ENCODE data around the gene EXOSC10.

The EXOSC10 gene

DNA sequence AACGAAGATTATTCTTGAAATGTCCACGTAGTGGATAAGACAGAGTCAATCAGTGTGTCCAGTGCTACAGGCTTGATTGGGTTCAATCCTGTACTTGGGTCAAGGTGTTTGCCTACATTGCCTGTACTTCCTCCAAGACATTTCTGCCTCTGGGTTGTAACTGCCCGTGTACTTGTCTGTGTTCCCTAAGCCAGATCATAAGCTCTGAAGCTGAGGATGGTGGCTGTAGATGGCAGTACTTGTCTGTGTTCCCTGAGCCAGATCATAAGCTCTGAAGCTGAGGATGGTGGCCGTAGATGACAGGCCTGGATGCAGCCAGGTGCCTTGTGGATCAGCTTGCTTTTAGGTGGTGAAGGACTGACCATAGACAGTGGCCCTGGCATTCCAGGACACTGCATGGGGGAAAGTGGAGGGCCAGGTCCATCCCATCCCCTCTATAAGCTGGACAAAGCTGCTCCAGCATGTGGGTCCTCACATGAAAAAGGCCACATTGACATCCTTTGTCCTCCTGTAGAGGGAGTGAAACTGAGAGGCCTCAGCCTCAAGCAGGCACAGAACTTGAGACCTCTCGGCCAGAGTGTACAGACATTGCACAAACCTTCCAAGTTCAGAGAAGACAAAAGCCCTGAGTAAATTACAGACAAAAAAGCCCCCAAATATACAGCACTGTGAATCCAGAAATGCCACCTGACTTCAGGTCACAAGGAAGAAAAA is 37.9 kb downstream of the EXOSC10 start:
- Mint-ChIP-seq H3K4me3 (no peak overlapping the region), H3K4me1 (peaks cover 14% of the 10 kb centered on the region), H3K27ac (no peak overlapping the region)

DNA sequence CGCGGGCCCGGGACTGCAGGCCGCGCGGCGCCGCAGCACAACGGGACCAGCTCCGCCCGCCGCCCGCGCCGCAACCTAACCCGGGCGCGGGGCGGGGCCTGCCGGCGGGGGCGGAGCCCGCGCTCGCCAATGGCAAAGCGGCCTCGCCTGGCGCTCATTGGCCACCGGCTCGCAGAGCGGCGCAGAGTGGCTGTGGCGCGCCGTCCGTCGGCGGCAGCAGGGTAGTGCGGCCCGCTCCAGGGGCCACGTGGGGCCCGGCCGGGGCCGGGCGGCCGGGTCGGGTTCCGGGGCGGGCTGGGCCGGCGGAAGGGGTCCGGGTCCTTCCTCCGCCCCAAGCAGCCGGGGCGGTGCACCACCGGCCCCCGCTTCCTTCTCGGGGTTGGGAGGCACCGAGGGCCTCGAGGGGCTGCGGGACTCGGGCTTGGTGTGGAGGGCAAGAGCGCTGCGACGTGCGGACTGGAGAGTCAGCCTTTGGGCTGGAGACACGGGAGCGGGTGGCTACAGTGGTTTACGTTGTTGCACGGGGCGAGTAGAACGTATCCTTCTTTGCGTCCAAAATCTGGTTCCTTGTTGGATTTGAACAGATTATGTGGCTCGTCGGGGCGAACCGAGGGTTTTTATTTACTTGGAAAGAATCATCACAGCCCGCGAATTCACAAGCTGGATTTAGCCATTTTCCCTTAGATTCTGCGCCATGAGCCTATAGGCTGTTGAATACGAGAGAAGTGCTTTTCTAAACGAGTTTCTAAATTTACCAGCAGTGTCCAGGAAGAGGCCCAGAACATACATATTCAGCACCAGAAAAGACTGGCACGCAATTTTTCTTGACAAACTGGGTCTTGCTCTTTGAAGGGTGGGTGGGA is 39.5 kb downstream of the EXOSC10 start, which contains the start of gene SRM:
Gene SRM, minus strand, starts transcription at position 51 of the 863 bp plus-strand sequence. CDS start 75 bp downstream, outside the sequence.
- DNase-seq (ENCODE audit: low spot score in 2 of 2) (peak; percentile 85 to 90), ATAC-seq (ENCODE audit: low read depth) (peak; percentile 94)
- peaks cover 6% of the 10 kb centered on the region for H3K36me3 Mint-ChIP-seq
- peak within 1 kb of the TSS; percentile 59 for H3K27ac Mint-ChIP-seq
- H3K27me3 Mint-ChIP-seq = no peaks in the 10 kb centered on the region
- no peaks in the 10 kb centered on the region for H3K9me3 Mint-ChIP-seq
- peaks cover 14% of the 10 kb centered on the region for H3K4me1 Mint-ChIP-seq
- peak within 1 kb of the TSS; percentile 89 for H3K4me3 Mint-ChIP-seq

More for the DNA sequence above, 37.9 kb downstream of the EXOSC10 start:
- no peak for ATAC-seq (ENCODE audit: low read depth)
- peaks cover 10% of the 10 kb centered on the region for H3K36me3 Mint-ChIP-seq
- DNase-seq (ENCODE audit: low spot score in 2 of 2) = no peak
- no peaks in the 10 kb centered on the region for H3K9me3 Mint-ChIP-seq
- no peaks in the 10 kb centered on the region for H3K27me3 Mint-ChIP-seq

DNA sequence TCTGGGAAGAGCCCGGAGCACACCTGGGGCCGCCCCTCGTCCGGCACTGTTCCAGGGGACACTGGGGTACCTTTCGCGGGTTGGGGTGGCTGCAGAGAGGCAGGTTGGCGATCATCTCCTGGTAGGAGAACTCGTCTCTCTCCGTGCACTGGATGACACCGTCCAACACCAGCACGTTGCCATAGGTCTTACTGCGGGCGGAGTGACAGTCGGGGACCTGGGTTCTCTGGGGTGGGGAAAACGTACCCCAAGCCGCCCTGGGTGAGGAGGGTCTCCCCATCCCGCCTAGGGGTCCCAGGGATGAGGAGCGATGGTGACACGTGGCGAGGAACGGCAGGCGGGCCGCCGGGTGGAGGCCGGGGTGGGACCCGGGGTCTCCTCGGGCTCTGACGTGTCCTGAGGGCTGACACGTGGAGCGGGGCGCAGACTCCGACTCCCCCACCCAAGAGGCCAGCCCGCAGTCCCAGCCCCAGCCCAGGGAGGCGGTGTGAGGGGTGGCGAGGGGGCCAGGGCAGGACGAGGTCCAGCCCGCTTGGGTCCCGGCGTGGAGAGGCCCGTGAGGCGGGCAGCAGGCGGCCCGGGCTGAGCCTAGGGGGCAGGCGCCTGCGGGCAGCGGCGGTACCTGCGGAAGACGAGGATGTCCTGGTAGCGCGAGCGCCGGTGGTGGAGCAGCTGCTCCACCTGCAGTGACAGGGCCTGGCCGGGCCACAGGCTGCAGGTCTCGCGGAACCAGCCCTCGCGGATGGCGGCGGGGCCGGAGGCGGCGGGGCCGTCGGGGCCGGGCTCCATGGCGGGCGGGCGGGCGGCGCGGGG is 40.3 kb downstream of the EXOSC10 start:
- peak overlapping the region; percentile 89 for H3K4me3 Mint-ChIP-seq
- DNase-seq (ENCODE audit: low spot score in 2 of 2) = peak in 1 of 2 donors; percentile 12
- peak; percentile 23 for ATAC-seq (ENCODE audit: low read depth)
- peak overlapping the region; percentile 59 for H3K27ac Mint-ChIP-seq
- H3K27me3 Mint-ChIP-seq = no peaks in the 10 kb centered on the region
- peaks cover 14% of the 10 kb centered on the region for H3K4me1 Mint-ChIP-seq
- peaks cover 4% of the 10 kb centered on the region for H3K36me3 Mint-ChIP-seq
- H3K9me3 Mint-ChIP-seq = no peaks in the 10 kb centered on the region

DNA sequence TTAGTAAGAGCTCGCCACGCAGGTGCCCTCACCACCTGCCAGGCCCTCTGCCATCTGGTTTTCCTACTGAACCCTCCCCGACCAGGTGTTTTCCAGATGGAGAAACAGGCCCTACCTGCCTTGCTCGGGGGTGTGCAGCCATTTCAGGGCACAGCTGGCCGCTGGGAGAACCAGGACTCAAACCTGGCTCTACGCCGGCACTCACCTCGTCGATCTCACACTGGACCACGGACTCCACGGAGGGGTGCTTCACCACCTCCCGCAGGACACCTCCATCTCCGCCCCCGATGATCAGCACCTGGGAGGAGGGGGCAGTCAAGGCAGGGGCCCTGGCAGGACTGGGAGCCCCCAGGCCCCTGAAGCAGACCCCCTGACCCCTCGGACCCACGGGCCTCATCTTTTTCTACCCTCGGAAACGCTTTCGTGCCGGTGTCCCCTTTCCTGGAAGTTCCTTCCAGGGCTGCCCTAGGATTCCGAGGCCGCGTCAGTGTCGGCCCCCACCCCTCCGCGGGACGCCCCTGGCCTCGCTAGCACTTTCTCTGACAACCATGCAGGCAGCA is 41.0 kb downstream of the EXOSC10 start:
- no peak for DNase-seq (ENCODE audit: low spot score in 2 of 2)
- H3K9me3 Mint-ChIP-seq = no peaks in the 10 kb centered on the region
- peak overlapping the region; percentile 89 for H3K4me3 Mint-ChIP-seq
- ATAC-seq (ENCODE audit: low read depth) = no peak
- H3K4me1 Mint-ChIP-seq = peaks cover 14% of the 10 kb centered on the region
- peaks cover 5% of the 10 kb centered on the region for H3K36me3 Mint-ChIP-seq
- H3K27me3 Mint-ChIP-seq = no peaks in the 10 kb centered on the region
- H3K27ac Mint-ChIP-seq = peak overlapping the region; percentile 59

DNA sequence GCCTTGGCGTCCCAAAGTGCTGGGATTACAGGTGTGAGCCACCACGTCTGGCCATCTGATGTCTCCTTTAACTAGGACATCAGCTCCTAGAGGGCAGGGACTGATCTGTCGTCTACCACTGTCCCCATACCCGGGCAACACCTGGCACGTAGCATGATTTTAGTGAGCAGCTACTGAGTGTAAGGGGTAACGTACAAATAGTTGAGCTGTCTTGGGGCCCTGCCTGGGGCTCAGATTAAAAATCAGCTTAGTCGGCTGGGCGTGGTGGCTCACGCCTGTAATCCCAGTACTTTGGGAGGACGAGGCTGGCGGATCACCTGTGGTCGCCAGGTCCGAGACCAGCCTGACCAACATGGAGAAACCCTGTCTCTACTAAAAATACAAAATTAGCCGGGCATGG is 41.6 kb downstream of the EXOSC10 start:
- ATAC-seq (ENCODE audit: low read depth) (no peak), DNase-seq (ENCODE audit: low spot score in 2 of 2) (no peak)
- Mint-ChIP-seq H3K4me3 (peak overlapping the region; percentile 52), H3K9me3 (no peaks in the 10 kb centered on the region), H3K4me1 (peaks cover 14% of the 10 kb centered on the region), H3K27me3 (no peaks in the 10 kb centered on the region), H3K27ac (no peak overlapping the region), H3K36me3 (peaks cover 5% of the 10 kb centered on the region)

DNA sequence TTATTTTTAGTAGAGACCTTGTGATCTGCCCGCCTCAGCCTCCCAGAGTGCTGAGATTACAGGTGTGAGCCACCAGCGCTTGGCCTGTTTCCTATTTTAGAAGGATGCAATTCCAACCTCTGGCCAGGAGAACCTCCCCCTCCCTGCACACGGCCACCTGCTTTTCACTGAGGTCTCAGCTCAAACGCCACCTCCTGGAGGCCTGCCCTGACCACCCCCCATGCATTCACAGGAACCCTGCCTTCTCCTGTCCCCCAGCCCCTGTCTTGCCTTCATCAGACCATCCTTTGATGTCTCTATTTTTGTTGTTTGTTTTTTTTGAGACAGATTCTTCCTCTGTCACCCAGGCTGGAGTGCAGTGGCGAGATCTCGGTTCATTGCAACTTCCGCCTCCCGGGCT is 42.2 kb downstream of the EXOSC10 start:
- Mint-ChIP-seq H3K27me3 (no peaks in the 10 kb centered on the region), H3K4me3 (no peak overlapping the region), H3K4me1 (peaks cover 17% of the 10 kb centered on the region), H3K36me3 (peaks cover 5% of the 10 kb centered on the region), H3K9me3 (no peaks in the 10 kb centered on the region), H3K27ac (no peak overlapping the region)
- DNase-seq (ENCODE audit: low spot score in 2 of 2) = no peak
- no peak for ATAC-seq (ENCODE audit: low read depth)

DNA sequence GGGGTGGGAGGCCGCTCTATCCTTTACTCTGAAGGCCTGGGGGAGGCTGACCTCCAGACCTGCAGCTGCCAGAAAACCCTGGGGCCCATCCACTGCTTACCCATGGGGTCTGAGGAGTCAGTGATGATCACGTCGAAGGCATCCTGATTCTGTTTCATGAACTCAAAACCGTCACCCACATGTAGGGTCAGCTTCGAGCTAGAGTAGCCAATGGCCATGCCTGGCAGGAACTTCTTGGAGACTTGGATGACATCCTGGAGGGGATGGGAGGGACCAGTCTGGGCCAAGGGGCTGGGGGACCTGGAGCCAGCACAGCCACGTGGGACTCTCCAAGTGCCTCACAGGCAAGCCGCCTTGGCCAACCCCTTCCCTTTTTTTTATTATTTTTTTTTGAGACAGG is 43.2 kb downstream of the EXOSC10 start:
- Mint-ChIP-seq H3K36me3 (peaks cover 5% of the 10 kb centered on the region), H3K9me3 (no peaks in the 10 kb centered on the region), H3K27ac (no peak overlapping the region), H3K4me3 (no peak overlapping the region), H3K4me1 (peaks cover 24% of the 10 kb centered on the region), H3K27me3 (no peaks in the 10 kb centered on the region)
- DNase-seq (ENCODE audit: low spot score in 2 of 2) (no peak), ATAC-seq (ENCODE audit: low read depth) (no peak)

DNA sequence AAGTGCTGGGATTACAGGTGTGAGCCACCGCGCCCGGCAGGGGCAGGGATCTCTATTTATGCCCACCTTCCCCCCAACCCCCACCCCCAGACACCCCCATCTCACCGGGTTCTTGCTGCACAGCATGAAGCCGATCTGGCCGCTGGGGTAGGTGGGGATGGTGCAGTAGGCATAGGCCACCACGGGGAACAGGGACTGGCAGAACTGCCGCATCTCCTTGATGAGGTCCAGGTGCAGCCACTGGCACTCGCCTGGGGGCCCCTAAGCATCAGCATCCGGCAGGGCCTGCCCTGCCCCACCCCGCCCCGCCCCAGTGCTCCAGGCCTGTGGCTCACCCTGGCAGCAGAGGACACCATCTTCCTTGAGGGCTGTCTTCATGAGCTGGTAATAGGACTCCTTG is 44.0 kb downstream of the EXOSC10 start:
- DNase-seq (ENCODE audit: low spot score in 2 of 2) = no peak
- Mint-ChIP-seq H3K27ac (no peak overlapping the region), H3K4me3 (no peak overlapping the region), H3K9me3 (no peaks in the 10 kb centered on the region), H3K36me3 (peaks cover 5% of the 10 kb centered on the region), H3K4me1 (peaks cover 19% of the 10 kb centered on the region), H3K27me3 (no peaks in the 10 kb centered on the region)
- no peak for ATAC-seq (ENCODE audit: low read depth)

DNA sequence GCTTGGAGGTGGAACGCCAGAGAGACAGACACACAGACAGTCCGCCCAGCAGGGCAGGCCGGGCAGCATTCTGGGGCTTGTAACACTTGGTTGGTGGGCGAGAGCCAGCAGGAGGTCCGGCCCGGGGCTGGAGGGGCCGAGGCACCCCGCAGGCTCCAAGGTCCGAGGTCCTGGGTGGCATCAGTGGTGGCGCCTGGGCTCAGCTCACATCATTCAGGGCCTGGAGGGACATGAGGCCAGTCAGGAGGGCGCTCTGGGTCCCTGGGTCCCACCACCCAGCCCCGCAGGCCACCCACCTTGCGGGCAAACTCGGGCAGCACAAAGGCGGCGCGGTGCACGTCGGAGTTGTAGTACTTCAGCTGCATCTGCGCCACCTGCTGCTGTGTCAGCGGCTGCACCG is 45.0 kb downstream of the EXOSC10 start:
- no peaks in the 10 kb centered on the region for H3K9me3 Mint-ChIP-seq
- DNase-seq (ENCODE audit: low spot score in 2 of 2) = no peak
- no peak for ATAC-seq (ENCODE audit: low read depth)
- H3K36me3 Mint-ChIP-seq = peaks cover 5% of the 10 kb centered on the region
- no peak overlapping the region for H3K4me3 Mint-ChIP-seq
- no peaks in the 10 kb centered on the region for H3K27me3 Mint-ChIP-seq
- peaks cover 18% of the 10 kb centered on the region for H3K4me1 Mint-ChIP-seq
- H3K27ac Mint-ChIP-seq = no peak overlapping the region

DNA sequence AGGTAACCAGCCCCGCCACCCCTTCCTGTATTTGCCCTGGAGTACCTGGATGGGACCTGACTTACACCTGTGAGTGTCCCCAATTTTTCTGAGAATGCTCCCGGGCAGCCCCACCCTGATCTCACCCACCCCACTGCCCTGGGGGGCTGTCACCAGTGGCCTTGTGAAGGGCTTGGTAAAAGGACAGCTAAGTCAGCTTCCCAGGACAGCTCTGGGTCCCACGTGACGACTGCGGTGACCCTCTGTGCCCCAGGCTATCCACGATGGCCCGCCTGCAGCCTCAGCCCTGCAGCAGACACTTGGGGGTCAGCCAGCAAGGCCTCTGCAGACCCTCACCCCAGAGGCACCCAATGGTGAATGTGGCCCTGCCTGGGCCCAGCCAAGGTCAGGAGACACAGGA is 45.5 kb downstream of the EXOSC10 start:
- Mint-ChIP-seq H3K36me3 (peaks cover 5% of the 10 kb centered on the region), H3K27ac (no peak overlapping the region), H3K4me1 (peaks cover 17% of the 10 kb centered on the region), H3K9me3 (no peaks in the 10 kb centered on the region), H3K4me3 (no peak overlapping the region), H3K27me3 (no peaks in the 10 kb centered on the region)
- DNase-seq (ENCODE audit: low spot score in 2 of 2) (no peak), ATAC-seq (ENCODE audit: low read depth) (no peak)

DNA sequence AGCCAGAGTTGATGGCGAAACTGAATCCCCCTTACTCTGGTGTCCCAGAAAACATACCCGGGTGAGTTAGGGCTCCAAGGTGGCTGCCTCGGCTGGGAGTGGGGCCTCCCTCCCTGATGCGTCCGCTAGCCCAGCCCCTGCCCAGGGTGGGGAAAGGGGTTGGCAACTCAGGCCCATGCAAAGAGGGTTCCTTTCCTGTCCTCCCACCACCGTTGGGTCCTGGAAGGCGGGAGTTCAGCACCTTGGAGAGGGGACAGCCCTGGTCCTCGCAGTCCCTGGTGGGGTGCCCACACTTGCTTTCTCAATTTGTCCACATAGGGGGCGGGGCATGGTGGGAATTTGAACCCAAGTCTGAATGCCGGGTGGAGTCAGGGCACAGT is 45.9 kb downstream of the EXOSC10 start:
- no peak overlapping the region for H3K27ac Mint-ChIP-seq
- H3K36me3 Mint-ChIP-seq = peaks cover 5% of the 10 kb centered on the region
- H3K27me3 Mint-ChIP-seq = no peaks in the 10 kb centered on the region
- DNase-seq (ENCODE audit: low spot score in 2 of 2) (no peak), ATAC-seq (ENCODE audit: low read depth) (no peak)
- H3K4me3 Mint-ChIP-seq = no peak overlapping the region
- H3K4me1 Mint-ChIP-seq = peaks cover 12% of the 10 kb centered on the region
- no peaks in the 10 kb centered on the region for H3K9me3 Mint-ChIP-seq

DNA sequence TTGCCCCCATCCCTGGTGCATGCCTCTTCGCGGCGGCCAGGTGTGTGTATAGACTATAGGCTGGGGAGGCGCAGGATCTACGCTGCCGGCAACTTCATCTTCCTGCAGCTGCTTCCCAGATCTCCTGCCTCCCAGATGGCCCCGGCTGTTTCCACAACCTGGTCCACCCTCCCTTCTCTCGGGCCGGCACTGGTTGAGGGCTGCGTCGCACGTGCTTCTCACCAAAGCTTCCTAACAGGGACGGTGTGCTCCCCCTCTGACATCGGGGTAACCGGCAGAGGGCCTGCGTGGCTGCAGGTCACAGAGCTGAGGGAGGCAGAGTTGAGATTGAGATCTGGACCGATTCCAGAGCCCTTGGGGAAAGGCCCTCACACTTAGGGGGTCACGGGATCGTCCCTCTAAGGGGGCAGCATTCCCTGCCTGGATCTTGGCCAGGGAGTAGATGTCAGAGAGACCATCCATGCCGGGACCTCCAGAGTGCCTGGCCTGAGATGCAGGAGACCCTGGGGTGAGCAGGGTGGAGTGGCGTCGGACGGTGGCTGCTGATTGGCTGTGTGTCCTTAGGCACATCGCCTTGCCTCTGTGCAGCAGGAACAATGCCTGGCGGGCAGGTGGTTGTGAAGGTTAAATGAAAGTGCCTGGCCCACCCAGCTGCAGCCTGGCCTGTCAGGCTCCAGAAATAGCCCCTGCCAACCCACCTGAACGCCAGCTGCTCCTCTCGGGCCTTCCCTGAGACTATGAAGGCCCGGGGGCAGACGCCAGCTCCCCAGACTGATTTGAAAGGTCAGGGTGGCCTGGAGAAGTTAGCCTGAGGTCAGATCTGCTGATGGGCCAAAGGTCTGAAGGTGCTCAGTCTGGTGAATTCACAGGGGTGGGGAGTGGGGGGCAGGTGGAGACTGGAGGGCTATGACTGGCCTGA is 46.6 kb downstream of the EXOSC10 start:
- Mint-ChIP-seq H3K27ac (no peak overlapping the region), H3K27me3 (no peaks in the 10 kb centered on the region), H3K4me3 (no peak overlapping the region), H3K9me3 (no peaks in the 10 kb centered on the region), H3K36me3 (peaks cover 5% of the 10 kb centered on the region), H3K4me1 (peaks cover 11% of the 10 kb centered on the region)
- DNase-seq (ENCODE audit: low spot score in 2 of 2) (no peak), ATAC-seq (ENCODE audit: low read depth) (peak; percentile 41)

Data from memory B cell (primary cell).